Right ventricle myocardium superior (tissue), 1 donor: Measurements from ENCODE around the gene ZCCHC4. TPM values are rescaled to one million over a fixed set of nuclear protein-coding genes. Genes with fewer than 3 reads are reported as not detected.

Experiments
- ATAC-seq: fragments of 200-7000 bp; cut with Tn5 transposase; one replicate; pipeline ENCODE4 v1.9.1; 2020; ENCODE audit warnings: mild to moderate bottlenecking; ENCODE audit not compliant: poor library complexity
- DNase-seq: peaks from one replicate; pipeline ENCODE4 v3.0.0-alpha.2; 2020
- intact Hi-C: fragments of 100-400 bp; cut with DNase I; formaldehyde crosslinking; loops from one replicate; pipeline ENCODE4 v1.11.2; 2022
- total RNA-seq: library from RNA; stranded (reverse); fragmentation: NEBNext Ultra II Directional; extraction: Animal tissue kit (Norgen Biotek cat#: 25700); gene quantifications from one replicate; pipeline ENCODE4 v1.2.1, GENCODE V29; 2021
- donor health status: DM: no; HTN: yes; CAD: no; lungs with severe emphysema.

The ZCCHC4 gene
- total RNA-seq, 1 donor from 2014 or later, result 9.2 TPM

DNA sequence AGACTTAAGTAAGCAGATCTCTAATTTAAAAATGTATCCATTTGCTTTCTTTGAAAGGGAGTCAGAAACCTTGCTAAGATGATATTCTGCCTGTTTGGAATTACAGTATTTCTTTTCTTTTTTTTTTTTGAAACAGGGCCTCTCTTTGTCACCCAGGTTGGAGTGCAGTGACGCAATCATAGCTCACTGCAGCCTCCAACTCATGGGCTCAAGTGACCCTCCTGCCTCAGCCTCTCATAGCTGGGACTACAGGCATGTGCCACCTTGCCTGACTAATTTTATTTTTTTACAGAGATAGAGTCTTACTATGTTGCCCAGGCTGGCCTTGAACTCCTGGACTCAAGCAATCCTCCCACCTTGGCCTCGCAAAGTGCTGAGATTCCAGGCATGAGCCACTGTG is 104.4 kb downstream of the ZCCHC4 start:
- DNase-seq (no peak), ATAC-seq (no peak)
- intact Hi-C loops, result no loop called here

Other genes with a start within 250 kb of the ZCCHC4 start
- 5.0 TPM for gene SEPSECS, start 152.3 kb upstream of the ZCCHC4 start, total RNA-seq
- gene PI4K2B, start 78.7 kb upstream of the ZCCHC4 start, total RNA-seq, result 1.9 TPM
- 11.5 TPM for gene ANAPC4, start 64.5 kb downstream of the ZCCHC4 start, total RNA-seq